ENCODE measurements around the gene CDC42EP2.

GRCh38 chr11:65304110-65304509 lies 10.6 kb upstream of the CDC42EP2 start:
- no peak for TF ChIP-seq ZNF274 (IDR thresholded peaks at IDR 0.05; ENCODE audit: low read depth, low read length)
- TF ChIP-seq SUZ12 (IDR thresholded peaks at IDR 0.05; ENCODE audit: extremely low read depth, insufficient read depth, insufficient read length) = no peak
- no peak for TF ChIP-seq YY1 (IDR thresholded peaks at IDR 0.05; ENCODE audit: insufficient read depth, insufficient read length)
